T-helper 17 cell (primary cell): Measurements from ENCODE around the gene EVA1B. TPM values are rescaled to one million over a fixed set of nuclear protein-coding genes. Genes with fewer than 3 reads are reported as not detected.
A peak's percentile ranks its signal among the peaks of the same experiment; 100 is the strongest.

Experiments used
- ATAC-seq: fragments of 150-1000 bp; cut with Tn5 transposase; 2 replicates; pipeline ENCODE4 v1.10.0; 2021; ENCODE audit warnings: mild to moderate bottlenecking, moderate library complexity
- DNase-seq, 3 donors: peaks; one replicate each; pipeline versions ENCODE4 v3.0.0 to v3.0.0-alpha.2; 2020 to 2021
- H3K9me3 ChIP-seq: one replicate; pipeline ENCODE4 v1.7.0; 2013; ENCODE audit warnings: low read length, mild to moderate bottlenecking; ENCODE audit not compliant: control insufficient read depth, poor library complexity, severe bottlenecking
- H3K27ac Mint-ChIP-seq: one replicate; pipeline ENCODE4 v1.8.0; 2022; ENCODE audit warnings: mild to moderate bottlenecking, moderate library complexity, mixed read lengths
- H3K27me3 Mint-ChIP-seq: one replicate; pipeline ENCODE4 v1.8.0; 2022; ENCODE audit warnings: mixed read lengths
- H3K36me3 Mint-ChIP-seq: one replicate; pipeline ENCODE4 v1.8.0; 2022; ENCODE audit warnings: low read depth, mixed read lengths
- H3K4me1 Mint-ChIP-seq: one replicate; pipeline ENCODE4 v1.8.0; 2022; ENCODE audit warnings: mild to moderate bottlenecking, mixed read lengths
- H3K4me3 Mint-ChIP-seq: one replicate; pipeline ENCODE4 v1.8.0; 2022; ENCODE audit warnings: mild to moderate bottlenecking, moderate library complexity, mixed read lengths
- total RNA-seq, 4 donors: library from RNA in 2 of 4; stranded (reverse) in 2 of 4; gene quantifications; one replicate each; pipeline ENCODE4 v1.2.3 and lab custom pipeline; 2022 to 2026

The EVA1B gene, protein sequence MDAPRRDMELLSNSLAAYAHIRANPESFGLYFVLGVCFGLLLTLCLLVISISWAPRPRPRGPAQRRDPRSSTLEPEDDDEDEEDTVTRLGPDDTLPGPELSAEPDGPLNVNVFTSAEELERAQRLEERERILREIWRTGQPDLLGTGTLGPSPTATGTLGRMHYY
- total RNA-seq (10 to 100 TPM in 1 of 2 donors, 1 to 10 TPM in 1; 6.2 to 10.8 TPM), total RNA-seq (lab: John Stamatoyannopoulos, UW) (0.93 to 3.6 reads per million in 2 donors)

DNA sequence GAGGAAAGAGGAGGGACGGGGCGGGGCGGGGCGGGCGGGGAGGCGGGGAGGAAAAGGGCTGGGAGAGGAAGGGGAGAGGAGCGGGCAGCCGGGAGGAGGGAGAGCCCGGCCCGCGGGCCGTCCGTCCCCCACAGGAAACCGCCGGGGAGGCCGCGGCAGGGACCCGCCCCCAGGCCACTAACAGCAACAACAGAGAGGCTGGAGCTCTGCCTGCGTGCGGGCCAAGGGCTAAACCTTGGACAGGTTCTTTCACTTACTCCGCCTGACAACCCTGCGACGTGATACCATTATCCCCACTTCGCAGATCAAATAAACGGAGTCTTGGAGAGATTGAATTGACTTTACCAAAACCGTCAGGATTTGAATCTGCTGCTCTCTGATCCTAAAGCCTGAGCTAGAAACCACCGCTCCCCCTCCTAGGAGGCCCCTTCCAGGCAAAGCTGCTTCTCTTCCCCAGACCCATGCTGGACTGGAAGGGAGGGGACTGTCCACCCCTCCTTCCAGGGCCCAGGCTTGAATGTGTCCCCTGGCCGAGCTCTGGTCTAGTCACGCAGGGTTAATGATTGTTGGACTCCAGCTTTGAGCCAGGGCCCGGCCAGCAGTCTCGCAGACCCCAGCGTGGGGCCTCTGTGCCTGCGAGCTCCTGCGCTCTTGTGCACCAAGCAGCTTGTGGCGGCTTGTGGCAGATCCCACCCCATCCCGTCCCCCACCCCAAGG, at the start of gene EVA1B:
Gene EVA1B (minus strand): TSS at position 10 of the 717 bp plus-strand sequence. CDS start 608 bp downstream, outside the sequence.
- Mint-ChIP-seq H3K4me3 (peak within 1 kb of the TSS; percentile 87), H3K36me3 (no peaks in the 10 kb centered on the region), H3K4me1 (peaks cover 30% of the 10 kb centered on the region), H3K27ac (no peak within 1 kb of the TSS), H3K27me3 (no peaks in the 10 kb centered on the region)
- ATAC-seq (peak; percentile 48), DNase-seq (peak in 2 of 3 donors; percentile 46 to 52)
- no peaks in the 10 kb centered on the region for H3K9me3 ChIP-seq

DNA sequence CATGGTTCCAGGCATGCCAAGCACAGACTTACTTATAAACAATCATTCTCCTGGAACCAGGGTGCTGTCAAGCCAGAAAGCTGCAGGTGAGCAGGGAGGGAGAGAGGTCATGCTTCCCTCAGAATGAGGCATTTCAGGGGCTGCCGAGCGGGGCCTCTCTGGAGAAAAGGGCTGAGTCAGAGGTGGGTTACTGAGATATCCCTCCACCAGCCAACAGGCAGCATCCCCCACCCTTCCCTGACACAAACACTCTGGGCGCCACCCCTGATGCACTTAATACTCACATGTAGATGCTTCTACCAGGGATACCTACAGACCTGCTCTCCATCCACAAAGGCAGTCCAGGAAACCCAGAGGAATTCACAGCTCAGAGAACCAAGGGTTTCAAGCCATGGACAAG, 49.2 kb upstream of the EVA1B start:
- no peak for ATAC-seq
- DNase-seq, result no peak
- H3K9me3 ChIP-seq, result no peaks in the 10 kb centered on the region
- H3K27me3 Mint-ChIP-seq, result no peaks in the 10 kb centered on the region
- H3K27ac Mint-ChIP-seq, result peak overlapping the region; percentile 95
- H3K36me3 Mint-ChIP-seq, result no peaks in the 10 kb centered on the region
- H3K4me3 Mint-ChIP-seq, result no peak overlapping the region
- peaks cover 50% of the 10 kb centered on the region for H3K4me1 Mint-ChIP-seq

DNA sequence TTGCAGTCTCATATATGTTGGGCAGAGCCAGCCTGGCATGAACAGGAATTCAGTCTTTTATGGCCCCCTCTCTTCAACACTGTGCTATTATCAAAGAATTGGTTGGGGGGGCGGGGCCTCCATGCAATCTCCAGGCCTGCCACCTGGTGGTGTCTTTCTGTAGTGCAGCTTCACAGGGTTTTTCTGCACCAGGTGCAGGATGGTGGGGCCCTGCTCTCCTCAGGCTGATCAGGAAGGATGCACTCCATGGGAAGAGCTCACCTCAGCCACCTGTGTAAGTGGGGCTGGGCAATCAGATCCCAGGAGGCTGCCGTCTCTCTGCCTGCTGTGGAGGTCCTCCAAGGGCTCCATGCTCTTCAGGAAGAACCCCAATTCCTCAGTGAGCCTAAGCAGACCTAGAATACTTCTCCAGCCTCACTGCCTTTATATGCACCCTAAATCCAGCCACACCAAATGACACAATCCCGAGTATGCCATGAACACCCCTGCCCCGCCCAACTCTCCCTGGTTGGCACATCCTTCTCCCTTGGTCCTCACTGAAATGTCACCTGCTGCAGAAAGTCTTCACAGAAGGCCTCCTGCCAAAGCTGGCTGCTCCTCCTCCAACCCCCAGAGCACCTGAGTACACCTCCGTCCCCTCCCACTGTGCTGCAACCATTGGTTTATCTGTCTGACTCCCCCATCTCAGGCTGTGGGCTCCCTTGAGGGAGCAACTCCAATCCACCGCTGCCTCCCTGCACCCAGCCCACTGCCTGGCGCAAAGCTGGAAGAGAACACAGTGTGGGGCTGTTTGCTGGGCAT, 45.8 kb upstream of the EVA1B start:
- ATAC-seq, result peak; percentile 65
- H3K4me3 Mint-ChIP-seq, result peak overlapping the region; percentile 49

DNA sequence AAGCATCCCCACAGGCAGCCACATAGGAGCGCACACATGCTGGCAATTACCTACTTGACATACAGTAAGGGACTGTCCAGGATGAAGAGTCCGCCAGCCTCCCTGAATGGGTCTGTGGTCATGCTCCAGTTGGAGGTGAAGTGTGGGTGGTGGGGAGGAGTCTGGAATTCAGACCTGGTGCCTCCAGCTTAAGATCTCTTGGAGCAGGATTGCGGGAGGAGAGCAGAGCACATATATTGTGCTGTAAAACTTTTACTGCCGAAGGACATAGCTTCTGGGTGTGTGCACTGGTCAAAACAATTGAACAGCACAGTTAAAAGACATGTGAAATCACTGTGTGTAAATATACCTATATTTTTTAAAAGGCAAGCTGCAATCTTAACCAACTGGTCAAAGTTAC, 44.4 kb upstream of the EVA1B start:
- H3K9me3 ChIP-seq, result no peaks in the 10 kb centered on the region
- Mint-ChIP-seq H3K27ac (no peak overlapping the region), H3K4me3 (peak overlapping the region; percentile 28), H3K27me3 (no peaks in the 10 kb centered on the region), H3K36me3 (no peaks in the 10 kb centered on the region), H3K4me1 (peaks cover 42% of the 10 kb centered on the region)
- no peak for ATAC-seq
- DNase-seq, result no peak

More for the DNA sequence above, 45.8 kb upstream of the EVA1B start:
- no peaks in the 10 kb centered on the region for H3K27me3 Mint-ChIP-seq
- DNase-seq, result peak; percentile 68 to 84 (median 71)
- peaks cover 52% of the 10 kb centered on the region for H3K4me1 Mint-ChIP-seq
- peak overlapping the region; percentile 79 for H3K27ac Mint-ChIP-seq
- no peaks in the 10 kb centered on the region for H3K9me3 ChIP-seq
- H3K36me3 Mint-ChIP-seq, result no peaks in the 10 kb centered on the region

DNA sequence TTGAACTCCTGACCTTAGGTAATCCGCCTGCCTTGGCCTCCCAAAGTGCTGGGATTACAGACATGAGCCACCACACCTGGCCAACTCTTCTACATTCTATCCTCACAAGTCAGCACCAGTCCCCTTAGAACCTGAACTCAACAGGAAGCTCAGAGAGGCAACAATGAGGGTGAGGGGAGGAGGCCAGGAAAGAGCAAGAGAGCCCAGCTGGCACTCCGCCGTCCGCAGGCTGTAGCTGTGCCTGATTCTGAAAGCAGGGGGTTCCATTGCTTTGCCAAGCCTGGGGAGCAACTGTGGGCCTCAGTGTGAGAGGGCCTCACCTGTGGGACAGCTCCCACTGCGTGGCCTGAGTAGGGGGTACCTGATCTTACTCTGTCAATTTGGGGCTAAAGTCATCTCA, 43.6 kb upstream of the EVA1B start:
- peak; percentile 68 for ATAC-seq
- Mint-ChIP-seq H3K36me3 (no peaks in the 10 kb centered on the region), H3K4me1 (peaks cover 42% of the 10 kb centered on the region), H3K27me3 (no peaks in the 10 kb centered on the region), H3K4me3 (peak overlapping the region; percentile 47), H3K27ac (peak overlapping the region; percentile 96)
- no peaks in the 10 kb centered on the region for H3K9me3 ChIP-seq
- DNase-seq, result peak in 1 of 3 donors; percentile 28

DNA sequence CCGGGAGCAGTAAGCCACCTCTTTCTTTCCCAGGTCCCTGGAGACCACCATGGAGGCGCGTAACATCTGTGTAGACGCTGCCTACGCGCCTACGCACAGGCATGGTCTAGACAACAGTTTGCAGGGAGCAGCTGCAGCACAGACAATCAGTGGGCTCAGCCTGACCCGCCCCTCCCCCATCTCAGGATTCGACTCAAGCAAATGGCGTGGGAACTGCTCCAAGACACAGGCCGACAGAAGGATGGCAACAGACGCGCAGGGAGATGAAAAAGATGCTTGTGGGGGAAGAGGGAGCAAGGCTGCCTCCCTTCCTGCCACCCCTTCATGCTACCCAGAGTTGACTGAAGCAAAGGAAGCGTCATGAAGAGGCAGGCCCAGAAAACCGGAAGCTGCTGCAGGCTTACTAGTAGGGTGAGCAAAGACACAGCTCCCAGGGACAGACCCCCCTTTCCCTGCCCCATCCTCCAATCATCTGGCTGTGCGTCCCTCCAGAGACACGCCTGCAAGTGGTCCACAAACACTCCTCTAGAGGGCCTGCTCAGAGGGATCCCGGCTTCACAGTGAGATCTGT, 42.7 kb upstream of the EVA1B start:
- H3K27me3 Mint-ChIP-seq, result no peaks in the 10 kb centered on the region
- H3K4me1 Mint-ChIP-seq, result peaks cover 44% of the 10 kb centered on the region
- ATAC-seq (peak; percentile 79), DNase-seq (peak in 2 of 3 donors; percentile 21 to 44)
- no peaks in the 10 kb centered on the region for H3K9me3 ChIP-seq
- peak overlapping the region; percentile 96 for H3K27ac Mint-ChIP-seq
- peak overlapping the region; percentile 69 for H3K4me3 Mint-ChIP-seq
- peaks cover 3% of the 10 kb centered on the region for H3K36me3 Mint-ChIP-seq

DNA sequence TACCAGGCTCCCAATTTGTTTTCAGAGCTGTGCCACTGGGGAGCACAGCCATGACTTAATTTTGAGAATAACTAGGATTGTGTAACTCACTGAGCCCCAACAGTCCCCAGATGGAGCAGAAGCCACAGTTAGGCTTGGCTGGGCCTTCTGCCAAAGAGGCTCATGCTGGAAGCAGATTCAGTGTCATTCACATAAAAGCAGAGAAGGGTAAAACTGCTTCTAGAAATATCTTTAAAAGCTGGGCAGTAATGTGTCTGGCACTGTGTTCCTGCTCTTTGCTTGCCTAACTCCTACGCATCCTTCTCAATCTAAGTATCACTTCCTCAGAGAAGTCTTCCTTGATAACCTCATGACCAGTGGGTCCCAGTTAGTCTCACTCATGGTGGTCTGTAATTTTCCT, 41.9 kb upstream of the EVA1B start:
- Mint-ChIP-seq H3K27me3 (no peaks in the 10 kb centered on the region), H3K27ac (peak overlapping the region; percentile 96), H3K36me3 (peaks cover 3% of the 10 kb centered on the region), H3K4me1 (peaks cover 43% of the 10 kb centered on the region), H3K4me3 (no peak overlapping the region)
- ATAC-seq (no peak), DNase-seq (no peak)
- no peaks in the 10 kb centered on the region for H3K9me3 ChIP-seq

DNA sequence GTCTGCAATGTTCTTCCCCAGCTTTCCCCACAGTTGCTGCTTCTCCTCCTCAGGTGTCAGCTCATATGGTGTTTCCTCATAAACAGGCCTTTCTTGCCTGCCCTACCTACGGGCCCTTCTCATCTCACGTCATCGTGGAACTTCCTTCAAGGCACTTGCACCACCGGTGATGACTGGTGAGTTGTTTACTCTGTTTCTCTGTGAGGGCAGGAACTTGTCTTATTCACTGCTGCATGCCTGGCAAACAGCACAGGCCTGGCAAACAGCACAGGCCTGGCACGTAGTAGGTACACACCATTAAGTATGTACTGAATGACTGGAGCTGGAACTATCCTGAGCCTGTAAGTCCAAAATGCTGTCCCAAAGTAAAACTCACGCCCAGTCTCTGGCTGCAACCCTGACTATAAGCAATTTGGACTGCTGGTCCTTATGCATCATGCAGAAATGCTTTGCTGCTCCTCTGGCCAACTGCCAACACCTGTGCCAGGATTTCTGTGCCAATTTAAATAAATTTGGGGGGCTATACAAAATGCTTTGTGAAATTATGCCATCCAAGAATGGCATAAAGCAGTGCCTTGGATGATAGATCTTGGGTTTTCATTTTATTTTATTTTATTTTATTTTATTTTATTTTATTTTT, 36.6 kb upstream of the EVA1B start:
- peaks cover 14% of the 10 kb centered on the region for H3K4me1 Mint-ChIP-seq
- no peaks in the 10 kb centered on the region for H3K27me3 Mint-ChIP-seq
- peak overlapping the region; percentile 50 for H3K4me3 Mint-ChIP-seq
- DNase-seq (no peak), ATAC-seq (peak; percentile 94)
- H3K9me3 ChIP-seq, result no peaks in the 10 kb centered on the region
- H3K27ac Mint-ChIP-seq, result peak overlapping the region; percentile 90
- peaks cover 3% of the 10 kb centered on the region for H3K36me3 Mint-ChIP-seq

DNA sequence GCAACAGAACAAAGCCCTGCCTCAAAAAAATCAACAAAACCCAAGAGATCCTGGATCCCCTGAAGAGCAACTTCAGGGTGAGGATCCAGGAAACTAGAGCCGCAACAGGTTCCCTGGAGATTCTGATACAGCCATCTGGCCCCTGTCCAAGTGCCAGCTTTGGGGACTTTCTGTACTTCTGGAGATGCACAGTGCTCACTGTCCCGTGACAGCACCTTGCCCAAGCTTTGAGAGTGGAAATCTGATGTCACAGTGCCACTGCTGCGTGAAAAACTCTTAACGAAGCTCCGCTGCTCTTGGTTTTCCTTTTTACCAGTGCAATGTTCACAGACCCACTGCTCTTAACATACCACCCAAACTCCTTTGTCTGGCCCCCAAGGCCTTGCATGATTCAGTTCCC, 35.9 kb upstream of the EVA1B start:
- Mint-ChIP-seq H3K4me1 (peaks cover 14% of the 10 kb centered on the region), H3K27ac (peak overlapping the region; percentile 90), H3K4me3 (peak overlapping the region; percentile 50), H3K36me3 (peaks cover 3% of the 10 kb centered on the region), H3K27me3 (no peaks in the 10 kb centered on the region)
- ATAC-seq (peak; percentile 20), DNase-seq (no peak)
- no peaks in the 10 kb centered on the region for H3K9me3 ChIP-seq

DNA sequence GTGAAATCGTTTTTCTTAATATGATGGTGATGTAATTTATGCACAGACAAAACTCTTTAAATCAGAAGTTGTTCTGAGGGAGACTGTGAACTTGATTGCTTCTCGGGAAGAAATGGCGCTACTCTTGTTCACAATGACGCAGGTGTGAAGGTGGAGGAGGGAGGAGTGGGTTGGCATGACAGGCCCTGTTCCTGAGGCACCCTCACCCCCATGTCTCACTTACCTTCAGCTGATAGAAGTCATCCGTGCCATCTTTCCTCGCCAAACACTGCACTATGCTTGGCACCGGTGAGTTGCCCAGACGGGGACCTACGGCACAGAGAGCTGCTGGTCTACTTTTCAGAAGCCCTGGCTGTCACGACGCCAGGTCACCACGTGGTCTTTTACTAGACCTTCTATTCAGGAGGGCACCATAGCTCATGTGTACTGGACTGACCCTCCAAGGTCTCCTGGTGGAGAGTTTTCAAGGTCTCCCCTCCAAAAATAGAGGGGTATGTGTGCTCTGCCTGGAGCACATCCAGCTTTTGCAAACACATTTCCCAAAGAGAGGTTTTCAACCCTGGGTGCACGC, 35.2 kb upstream of the EVA1B start:
- peak overlapping the region; percentile 90 for H3K27ac Mint-ChIP-seq
- H3K9me3 ChIP-seq, result no peaks in the 10 kb centered on the region
- ATAC-seq, result no peak
- no peak overlapping the region for H3K4me3 Mint-ChIP-seq
- no peaks in the 10 kb centered on the region for H3K27me3 Mint-ChIP-seq
- no peak for DNase-seq
- H3K4me1 Mint-ChIP-seq, result peaks cover 14% of the 10 kb centered on the region
- peaks cover 3% of the 10 kb centered on the region for H3K36me3 Mint-ChIP-seq

DNA sequence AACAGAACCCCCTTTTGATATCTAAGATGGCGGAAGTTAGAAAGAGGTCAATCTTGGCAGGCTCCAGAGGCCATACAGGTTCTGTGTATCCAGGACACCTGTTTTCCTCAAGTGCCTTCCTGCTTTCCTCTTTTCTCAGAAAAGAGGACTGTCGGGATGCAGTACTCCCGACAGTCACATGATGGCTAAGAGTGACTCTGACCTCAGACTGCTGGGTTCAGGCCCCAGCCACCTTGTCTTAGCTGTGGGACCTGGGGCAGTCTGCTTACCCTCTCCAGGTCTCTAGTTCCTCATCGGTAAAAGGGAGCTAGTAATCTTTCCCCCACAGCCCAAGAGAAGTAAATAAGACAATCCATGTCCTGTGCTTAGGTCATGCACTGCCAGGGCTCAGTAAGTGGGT, 32.4 kb upstream of the EVA1B start:
- no peak for DNase-seq
- Mint-ChIP-seq H3K27me3 (no peaks in the 10 kb centered on the region), H3K4me1 (peaks cover 24% of the 10 kb centered on the region), H3K27ac (no peak overlapping the region), H3K36me3 (no peaks in the 10 kb centered on the region), H3K4me3 (no peak overlapping the region)
- ATAC-seq, result no peak
- H3K9me3 ChIP-seq, result no peaks in the 10 kb centered on the region

DNA sequence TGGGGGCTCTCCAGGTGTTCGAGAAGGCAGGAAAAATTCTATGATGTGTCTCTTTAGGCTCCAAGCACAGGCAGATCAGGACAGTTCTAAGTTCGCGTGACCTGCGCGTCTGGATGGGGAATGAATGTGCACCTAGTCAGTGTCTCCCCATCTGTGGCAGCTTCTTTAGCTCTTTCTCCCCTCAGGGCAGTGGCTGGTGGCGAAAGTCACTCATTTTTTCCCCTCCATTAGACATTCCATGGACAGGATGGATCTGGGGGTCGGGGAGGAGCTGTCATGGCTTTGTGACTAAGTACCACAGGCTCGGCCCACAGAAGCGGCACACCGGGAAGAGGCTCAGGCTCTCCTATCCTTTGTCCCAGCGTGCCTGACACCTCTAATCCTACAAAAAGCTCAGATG, 31.0 kb upstream of the EVA1B start:
- Mint-ChIP-seq H3K27ac (no peak overlapping the region), H3K36me3 (no peaks in the 10 kb centered on the region), H3K27me3 (no peaks in the 10 kb centered on the region)

More for the DNA sequence above, 31.0 kb upstream of the EVA1B start:
- ATAC-seq (no peak), DNase-seq (no peak)
- H3K4me1 Mint-ChIP-seq, result peaks cover 25% of the 10 kb centered on the region
- no peaks in the 10 kb centered on the region for H3K9me3 ChIP-seq
- no peak overlapping the region for H3K4me3 Mint-ChIP-seq
